Karpas-422 (cell line): ENCODE measurements around the gene SGMS1. TPM values are rescaled to one million over a fixed set of nuclear protein-coding genes. Genes with fewer than 3 reads are reported as not detected.

Experiments
- DNase-seq: peaks from one replicate; pipeline ENCODE4 v3.0.0-alpha.2; 2015
- H2AFZ ChIP-seq: fragments of 200-600 bp; sonication (generic); 2 replicates; pipeline ENCODE4 v1.6.1; 2014; ENCODE audit warnings: antibody characterized with exemption, low read length, mixed read lengths
- H3K27ac ChIP-seq: fragments of 200-600 bp; sonication (generic); 2 replicates; pipeline ENCODE4 v1.5.1; 2014; ENCODE audit warnings: mild to moderate bottlenecking, low read length, moderate library complexity
- H3K27me3 ChIP-seq: fragments of 200-600 bp; sonication (generic); 2 replicates; pipeline ENCODE4 v1.6.1; 2014; ENCODE audit warnings: low read length, mixed read lengths
- H3K36me3 ChIP-seq: fragments of 200-600 bp; sonication (generic); 2 replicates; pipeline ENCODE4 v1.6.1; 2014; ENCODE audit warnings: low read length, mixed read lengths; ENCODE audit not compliant: insufficient read depth
- H3K4me1 ChIP-seq: fragments of 200-600 bp; sonication (generic); 2 replicates; pipeline ENCODE4 v1.6.1; 2014; ENCODE audit warnings: mild to moderate bottlenecking, low read length, mixed read lengths
- H3K4me2 ChIP-seq: fragments of 200-600 bp; sonication (generic); 2 replicates; pipeline ENCODE4 v1.6.1; 2014; ENCODE audit warnings: low read length, low read depth, mild to moderate bottlenecking; ENCODE audit not compliant: poor library complexity, severe bottlenecking
- H3K4me3 ChIP-seq: fragments of 200-600 bp; sonication (generic); 2 replicates; pipeline ENCODE4 v1.5.1; 2014; ENCODE audit warnings: mild to moderate bottlenecking, antibody characterized with exemption, low read length, mixed read lengths
- H3K79me2 ChIP-seq: fragments of 200-600 bp; sonication (generic); 2 replicates; pipeline ENCODE4 v1.6.1; 2014; ENCODE audit warnings: mild to moderate bottlenecking, low read length, mixed read lengths
- H3K9ac ChIP-seq: fragments of 200-600 bp; sonication (generic); 2 replicates; pipeline ENCODE4 v1.6.0; 2014; ENCODE audit warnings: low read length
- H3K9me2 ChIP-seq: fragments of 200-600 bp; sonication (generic), shearing (Covaris generic); replicated peaks from 2 replicates; pipeline ENCODE4 v1.6.0; 2014; ENCODE audit warnings: mild to moderate bottlenecking, low read length, moderate library complexity; ENCODE audit not compliant: insufficient read depth
- H3K9me3 ChIP-seq: fragments of 300-700, 200-600 bp; sonication (generic); 2 replicates; pipeline ENCODE4 v1.6.1; 2014; ENCODE audit warnings: low read length, mixed read lengths
- H4K20me1 ChIP-seq: fragments of 200-600 bp; sonication (generic); 2 replicates; pipeline ENCODE4 v1.6.1; 2014; ENCODE audit warnings: mild to moderate bottlenecking, antibody characterized with exemption, low read length, low read depth; ENCODE audit not compliant: insufficient read depth
- total RNA-seq: library from RNA; depleted of rRNA; stranded (reverse); fragments of >200 nt; shearing (Covaris generic); gene quantifications from 2 replicates; pipeline ENCODE4 v1.2.3, GENCODE V29; 2014; ENCODE audit warnings: low replicate concordance

Gene SGMS1
- total RNA-seq, 1 experiment from 2014 or later, result 2.9 TPM

DNA sequence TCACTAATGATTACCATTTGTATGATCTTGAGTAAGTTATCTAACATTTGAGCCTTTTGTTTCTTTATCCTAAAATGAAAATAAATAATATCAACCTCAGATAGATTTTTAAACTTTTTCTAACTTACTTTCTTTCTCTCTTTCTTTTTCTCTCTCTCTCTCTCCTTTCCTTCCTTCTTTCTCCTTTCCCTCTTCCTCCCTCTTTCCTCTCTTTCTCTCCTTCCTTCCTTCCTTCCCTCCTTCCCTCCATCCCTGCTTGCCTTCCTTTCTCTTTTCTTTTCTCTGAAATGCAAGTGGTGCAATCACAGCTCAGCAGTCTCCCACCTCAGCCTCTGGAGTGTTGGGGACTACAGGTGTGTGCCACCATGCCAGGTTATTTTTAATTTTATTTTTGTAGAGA lies 239.5 kb downstream of the SGMS1 start:
- no peak overlapping the region for H3K27ac ChIP-seq
- H3K36me3 ChIP-seq, result no peaks in the 10 kb centered on the region
- no peaks in the 10 kb centered on the region for H3K4me1 ChIP-seq
- H2AFZ ChIP-seq, result no peak overlapping the region
- H3K27me3 ChIP-seq, result no peaks in the 10 kb centered on the region
- no peak for DNase-seq
- no peak overlapping the region for H3K4me2 ChIP-seq
- no peak overlapping the region for H3K4me3 ChIP-seq
- no peaks in the 10 kb centered on the region for H3K79me2 ChIP-seq
- no peaks in the 10 kb centered on the region for H4K20me1 ChIP-seq
- no peak overlapping the region for H3K9ac ChIP-seq
- no peaks in the 10 kb centered on the region for H3K9me3 ChIP-seq
- no peaks in the 10 kb centered on the region for H3K9me2 ChIP-seq

DNA sequence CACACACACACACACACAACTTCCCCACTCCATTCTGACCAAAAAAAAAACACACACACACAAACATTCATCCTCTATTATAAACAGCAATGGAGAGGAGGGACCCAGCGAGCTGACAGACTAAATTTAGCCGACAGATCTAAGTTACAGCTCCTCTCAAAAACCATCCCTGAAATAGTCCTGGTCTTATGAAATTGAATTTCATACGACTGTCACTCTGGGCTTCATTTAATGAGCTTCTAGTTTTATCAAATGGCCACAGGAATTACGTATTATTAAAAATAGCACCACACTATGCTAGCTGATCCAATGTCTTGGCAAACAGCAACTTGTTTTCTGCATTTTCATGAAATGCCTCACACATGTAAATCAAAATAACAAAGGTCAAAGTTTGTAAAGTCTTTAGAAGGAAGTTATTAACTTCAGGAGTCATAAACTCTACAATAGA lies 241.2 kb downstream of the SGMS1 start:
- Histone ChIP-seq H3K4me3 (no peak overlapping the region), H2AFZ (no peak overlapping the region), H3K27me3 (no peaks in the 10 kb centered on the region), H3K4me2 (no peak overlapping the region), H3K9me3 (no peaks in the 10 kb centered on the region), H4K20me1 (no peaks in the 10 kb centered on the region), H3K36me3 (no peaks in the 10 kb centered on the region), H3K9me2 (no peaks in the 10 kb centered on the region), H3K4me1 (no peaks in the 10 kb centered on the region), H3K27ac (no peak overlapping the region), H3K9ac (no peak overlapping the region), H3K79me2 (no peaks in the 10 kb centered on the region)
- DNase-seq, result no peak

DNA sequence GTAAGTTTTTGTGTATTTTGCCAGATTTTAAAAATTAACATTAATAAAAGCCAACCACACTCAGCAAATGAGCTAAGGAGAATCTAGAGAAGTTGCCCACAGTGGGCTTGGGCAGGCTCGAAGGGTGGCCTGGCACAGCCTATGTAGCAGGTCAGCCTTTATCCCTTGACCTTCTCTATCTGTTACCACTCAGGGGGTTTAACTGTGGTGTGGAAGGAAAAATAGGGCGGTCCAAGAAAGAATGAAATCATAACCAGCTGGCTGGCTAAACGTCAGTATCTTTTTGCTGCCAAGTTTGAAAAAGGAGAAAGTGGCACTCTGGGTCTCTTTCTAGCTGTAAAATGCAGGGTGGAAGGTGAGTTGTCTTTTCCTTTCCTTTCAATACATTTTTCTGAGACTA lies 242.1 kb downstream of the SGMS1 start:
- Histone ChIP-seq H3K9me3 (no peaks in the 10 kb centered on the region), H3K4me3 (no peak overlapping the region), H3K9me2 (no peaks in the 10 kb centered on the region), H3K4me1 (no peaks in the 10 kb centered on the region), H3K9ac (no peak overlapping the region), H3K27me3 (no peaks in the 10 kb centered on the region), H4K20me1 (no peaks in the 10 kb centered on the region), H2AFZ (no peak overlapping the region), H3K79me2 (no peaks in the 10 kb centered on the region), H3K27ac (no peak overlapping the region), H3K36me3 (no peaks in the 10 kb centered on the region), H3K4me2 (no peak overlapping the region)
- DNase-seq, result no peak

DNA sequence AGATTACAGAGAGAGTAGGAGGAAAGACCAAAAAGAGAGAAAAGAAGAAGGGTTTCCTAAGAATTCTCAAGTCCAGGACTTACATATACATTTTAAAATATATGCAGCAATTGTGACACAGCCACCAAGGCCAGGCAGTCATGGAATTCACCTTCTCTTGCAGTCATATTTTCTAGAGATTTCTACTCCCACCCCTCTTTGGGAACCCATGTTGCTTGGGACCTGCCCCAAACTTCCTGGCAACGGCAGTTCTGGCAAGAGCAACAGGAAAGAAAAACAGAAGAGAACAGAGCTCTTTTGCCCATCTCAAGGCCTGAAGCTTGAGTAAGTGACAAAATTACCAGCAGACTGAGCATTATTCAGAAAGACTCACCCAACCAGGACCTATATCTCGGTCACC lies 244.1 kb downstream of the SGMS1 start:
- H3K9me2 ChIP-seq, result no peaks in the 10 kb centered on the region
- H3K27me3 ChIP-seq, result no peaks in the 10 kb centered on the region
- no peaks in the 10 kb centered on the region for H3K4me1 ChIP-seq
- H3K9ac ChIP-seq, result no peak overlapping the region
- DNase-seq, result no peak
- no peak overlapping the region for H3K4me2 ChIP-seq
- 0 out of 2 replicates have a peak, but pooled peaks cover 2% of the 10 kb centered on the region for H4K20me1 ChIP-seq
- no peaks in the 10 kb centered on the region for H3K79me2 ChIP-seq
- no peak overlapping the region for H3K27ac ChIP-seq
- no peaks in the 10 kb centered on the region for H3K9me3 ChIP-seq
- no peaks in the 10 kb centered on the region for H3K36me3 ChIP-seq
- H3K4me3 ChIP-seq, result no peak overlapping the region
- no peak overlapping the region for H2AFZ ChIP-seq

DNA sequence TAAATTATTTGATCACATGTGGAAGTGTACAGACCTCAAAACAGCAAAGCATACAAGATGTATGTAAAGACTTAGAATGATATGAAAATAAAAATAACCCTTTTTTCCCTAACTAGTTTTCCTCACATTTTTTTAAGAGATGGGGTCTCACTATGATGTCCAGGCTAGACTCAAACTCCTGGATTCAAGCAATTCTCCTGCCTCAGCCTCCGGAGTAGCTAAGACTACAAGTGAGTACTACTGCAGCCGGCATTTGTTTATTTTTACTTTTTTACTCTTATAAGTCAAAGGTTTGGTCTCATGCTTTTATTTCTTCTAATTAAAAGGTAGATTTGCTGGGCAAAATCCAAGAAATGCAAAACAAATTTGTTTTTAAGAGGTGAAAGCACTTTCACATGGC lies 248.0 kb downstream of the SGMS1 start:
- Histone ChIP-seq H3K4me3 (no peak overlapping the region), H3K4me1 (no peaks in the 10 kb centered on the region), H4K20me1 (0 out of 2 replicates have a peak, but pooled peaks cover 8% of the 10 kb centered on the region), H3K9ac (no peak overlapping the region), H3K9me3 (no peaks in the 10 kb centered on the region), H3K79me2 (no peaks in the 10 kb centered on the region), H3K4me2 (no peak overlapping the region), H3K27ac (no peak overlapping the region), H2AFZ (no peak overlapping the region), H3K27me3 (no peaks in the 10 kb centered on the region), H3K9me2 (no peaks in the 10 kb centered on the region), H3K36me3 (no peaks in the 10 kb centered on the region)
- no peak for DNase-seq

DNA sequence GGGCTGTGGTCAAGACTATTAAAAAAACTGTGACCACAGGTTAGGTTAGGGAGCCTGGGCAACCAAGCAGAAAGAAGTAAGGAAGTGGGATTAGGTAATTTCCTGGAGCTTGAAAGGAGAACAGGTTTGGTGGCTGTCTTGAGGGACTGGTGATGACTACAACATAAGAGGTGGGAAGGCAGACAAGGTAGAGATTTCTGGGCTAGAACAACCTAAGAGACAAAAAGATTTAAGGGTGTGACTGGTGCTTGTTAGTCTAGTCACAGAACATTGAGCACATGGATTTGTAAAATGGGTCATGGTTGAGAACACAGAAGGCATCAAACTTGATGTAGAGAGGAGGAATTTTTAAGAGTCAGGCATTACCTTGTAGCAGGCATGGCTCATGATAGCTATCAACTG lies 248.7 kb downstream of the SGMS1 start:
- H3K27me3 ChIP-seq, result no peaks in the 10 kb centered on the region
- no peak overlapping the region for H3K27ac ChIP-seq
- no peak overlapping the region for H3K9ac ChIP-seq
- no peak for DNase-seq
- no peaks in the 10 kb centered on the region for H3K4me1 ChIP-seq
- no peak overlapping the region for H2AFZ ChIP-seq
- no peaks in the 10 kb centered on the region for H3K79me2 ChIP-seq
- no peaks in the 10 kb centered on the region for H3K9me2 ChIP-seq
- H3K36me3 ChIP-seq, result no peaks in the 10 kb centered on the region
- no peaks in the 10 kb centered on the region for H3K9me3 ChIP-seq
- H3K4me3 ChIP-seq, result no peak overlapping the region
- H4K20me1 ChIP-seq, result 0 out of 2 replicates have a peak, but pooled peaks cover 8% of the 10 kb centered on the region
- H3K4me2 ChIP-seq, result no peak overlapping the region

DNA sequence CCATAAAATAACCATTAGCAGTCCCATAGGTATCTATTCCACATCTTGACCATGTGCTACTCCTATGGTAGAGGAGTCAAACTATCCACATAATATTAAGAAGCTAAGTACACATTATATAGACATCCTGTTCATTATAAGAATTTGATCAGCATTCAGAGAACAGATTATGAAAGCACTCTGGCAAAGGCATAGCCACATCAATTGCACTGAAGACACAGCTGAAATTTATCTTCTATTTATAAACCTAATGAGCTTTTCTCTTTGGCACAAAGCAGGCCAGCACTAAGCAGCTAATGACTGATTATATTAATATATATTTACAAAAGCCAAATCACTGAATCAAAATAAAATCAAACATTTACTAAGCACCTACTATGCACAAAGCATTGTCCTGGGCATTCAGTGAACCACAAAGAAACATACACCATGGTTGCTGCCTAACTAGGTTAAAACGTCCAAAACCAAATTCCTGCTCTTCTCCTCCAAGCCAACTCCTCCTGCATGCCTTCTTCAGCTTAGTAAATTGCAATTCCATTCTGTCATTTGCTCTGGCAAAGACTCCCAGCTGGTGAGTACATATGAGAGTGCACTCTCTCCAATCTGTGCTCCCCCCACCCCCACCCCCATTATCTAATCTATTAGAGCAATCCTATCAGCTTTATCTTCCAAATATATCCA lies 249.8 kb downstream of the SGMS1 start:
- no peak overlapping the region for H3K4me3 ChIP-seq
- no peaks in the 10 kb centered on the region for H3K4me1 ChIP-seq
- no peaks in the 10 kb centered on the region for H3K79me2 ChIP-seq
- no peak overlapping the region for H3K4me2 ChIP-seq
- H3K27ac ChIP-seq, result no peak overlapping the region
- no peaks in the 10 kb centered on the region for H3K36me3 ChIP-seq
- H3K9ac ChIP-seq, result no peak overlapping the region
- no peak overlapping the region for H2AFZ ChIP-seq
- no peak for DNase-seq
- H4K20me1 ChIP-seq, result 0 out of 2 replicates have a peak, but pooled peaks cover 8% of the 10 kb centered on the region
- no peaks in the 10 kb centered on the region for H3K27me3 ChIP-seq
- no peaks in the 10 kb centered on the region for H3K9me3 ChIP-seq
- no peaks in the 10 kb centered on the region for H3K9me2 ChIP-seq

DNA sequence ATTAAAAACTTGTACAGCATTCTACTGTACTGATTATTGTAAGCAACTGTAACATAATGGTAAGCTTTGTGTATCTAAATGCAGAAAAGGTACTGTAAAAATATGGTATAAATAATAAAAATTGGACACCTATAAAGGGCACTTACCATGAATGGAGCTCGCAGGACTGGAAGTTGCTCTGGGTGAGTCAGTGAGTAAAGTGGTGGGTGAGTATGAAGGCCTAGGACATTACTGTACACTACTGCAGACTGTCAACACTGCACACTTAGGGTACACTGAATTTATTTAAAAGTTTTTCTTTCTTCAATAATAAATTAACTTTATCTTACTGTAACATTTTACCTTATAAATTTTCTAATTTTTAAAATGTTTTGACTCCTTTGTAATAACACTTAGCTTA lies 253.8 kb downstream of the SGMS1 start:
- Histone ChIP-seq H3K9me3 (no peaks in the 10 kb centered on the region), H3K4me1 (no peaks in the 10 kb centered on the region), H3K9me2 (no peaks in the 10 kb centered on the region), H2AFZ (no peak overlapping the region), H3K79me2 (no peaks in the 10 kb centered on the region), H3K36me3 (no peaks in the 10 kb centered on the region), H3K4me2 (no peak overlapping the region), H3K27me3 (no peaks in the 10 kb centered on the region), H3K4me3 (no peak overlapping the region), H3K9ac (no peak overlapping the region), H4K20me1 (0 out of 2 replicates have a peak, but pooled peaks cover 8% of the 10 kb centered on the region), H3K27ac (no peak overlapping the region)
- no peak for DNase-seq
